Esophagus (tissue), 2 donors: ENCODE results near the gene CPNE5. TPM values are rescaled to one million over a fixed set of nuclear protein-coding genes. Genes with fewer than 3 reads are reported as not detected.
A peak's percentile ranks its signal among the peaks of the same experiment; 100 is the strongest.

Experiments
- H3K27ac ChIP-seq, 2 donors: one replicate each; pipeline ENCODE4 v1.5.1; 2013; ENCODE audit warnings: low read depth in 2 of 2, mild to moderate bottlenecking in 2 of 2, inconsistent platforms in 1 of 2, low read length in 1 of 2, moderate library complexity in 1 of 2
- H3K27me3 ChIP-seq, 2 donors: one replicate each; pipeline ENCODE4 v1.6.1; 2013; ENCODE audit warnings: low read length in 2 of 2, control low read depth in 1 of 2, mild to moderate bottlenecking in 1 of 2; ENCODE audit not compliant: insufficient read depth in 2 of 2, control insufficient read depth in 1 of 2
- H3K36me3 ChIP-seq, 2 donors: one replicate each; pipeline ENCODE4 v1.6.1; 2013; ENCODE audit warnings: low read length in 1 of 2; ENCODE audit not compliant: control insufficient read depth in 2 of 2, insufficient read depth in 2 of 2
- H3K4me1 ChIP-seq, 2 donors: one replicate each; pipeline ENCODE4 v1.6.1; 2013; ENCODE audit warnings: low read length in 1 of 2; ENCODE audit not compliant: control insufficient read depth in 2 of 2, insufficient read depth in 2 of 2
- H3K4me3 ChIP-seq, 2 donors: one replicate each; pipeline ENCODE4 v1.5.1; 2013; ENCODE audit warnings: low read length in 2 of 2, mild to moderate bottlenecking in 2 of 2, low read depth in 1 of 2, moderate library complexity in 1 of 2
- H3K9me3 ChIP-seq, 2 donors: one replicate each; pipeline ENCODE4 v1.6.1; 2013; ENCODE audit warnings: mild to moderate bottlenecking in 2 of 2, low read depth in 1 of 2, low read length in 1 of 2, moderate library complexity in 1 of 2; ENCODE audit not compliant: control insufficient read depth in 2 of 2, insufficient read depth in 1 of 2
- WGBS, 2 donors: extraction: QIAGEN DNeasy Blood & Tissue Kit; methylation state at CpG; one replicate each; pipeline ENCODE4 v1.1.7; 2013; 5-methylcytosine and 5-hydroxymethylcytosine counted together
- polyA plus RNA-seq, 2 donors: library from polyadenylated mRNA; stranded (reverse); fragments of 200-250 nt; gene quantifications; one replicate each; pipeline ENCODE4 v1.2.3, GENCODE V29; 2013
- donor health status: healthy with polysubstance abuse.
- donor health status: Bipolar disorder and iron deficiency.

The CPNE5 gene
- polyA plus RNA-seq, 2 donors, result 0.73 to 0.81 TPM

DNA sequence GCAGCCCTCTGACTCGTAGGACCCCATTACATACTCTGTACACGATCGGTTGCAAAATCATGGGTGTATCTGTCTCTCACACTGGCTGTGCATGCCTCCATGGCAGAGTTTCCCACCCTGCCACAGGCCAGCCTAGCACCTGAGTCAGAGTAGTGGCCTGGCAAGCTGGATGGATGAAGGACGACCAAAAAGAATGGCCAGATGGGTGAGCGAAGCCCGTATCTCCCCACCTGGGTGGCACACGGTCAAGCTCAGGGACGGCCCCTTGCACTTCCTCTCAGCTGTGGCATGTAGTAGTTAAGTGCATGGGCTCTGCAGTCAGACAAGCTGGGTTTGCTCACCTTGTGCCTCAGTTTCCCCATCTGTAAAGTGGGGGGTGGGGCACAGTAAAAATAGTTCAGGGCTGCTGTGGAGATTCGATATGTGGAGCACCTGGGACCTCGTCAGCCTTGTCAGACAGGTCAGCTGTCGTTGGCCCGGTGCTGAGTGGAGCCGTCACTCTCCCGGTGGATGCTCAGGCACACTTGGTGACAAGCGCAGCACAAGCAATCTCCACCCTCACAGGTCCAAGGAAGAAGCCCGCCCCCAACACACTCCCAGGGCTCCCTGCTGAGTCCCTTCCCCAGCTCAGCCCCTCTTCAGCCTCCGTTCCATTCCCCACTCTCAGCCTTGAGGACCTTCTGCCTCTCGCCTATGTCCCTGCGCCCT is 12.6 kb downstream of the CPNE5 start:
- Histone ChIP-seq H3K9me3 (no peaks in the 10 kb centered on the region), H3K4me3 (no peak overlapping the region), H3K4me1 (peaks cover 9 to 34% of the 10 kb centered on the region in 2 donors), H3K27ac (no peak overlapping the region), H3K27me3 (no peaks in the 10 kb centered on the region), H3K36me3 (no peaks in the 10 kb centered on the region)
- WGBS, 2 donors, result 66 to 76% methylated on average over 19 of the region's 19 CpGs

DNA sequence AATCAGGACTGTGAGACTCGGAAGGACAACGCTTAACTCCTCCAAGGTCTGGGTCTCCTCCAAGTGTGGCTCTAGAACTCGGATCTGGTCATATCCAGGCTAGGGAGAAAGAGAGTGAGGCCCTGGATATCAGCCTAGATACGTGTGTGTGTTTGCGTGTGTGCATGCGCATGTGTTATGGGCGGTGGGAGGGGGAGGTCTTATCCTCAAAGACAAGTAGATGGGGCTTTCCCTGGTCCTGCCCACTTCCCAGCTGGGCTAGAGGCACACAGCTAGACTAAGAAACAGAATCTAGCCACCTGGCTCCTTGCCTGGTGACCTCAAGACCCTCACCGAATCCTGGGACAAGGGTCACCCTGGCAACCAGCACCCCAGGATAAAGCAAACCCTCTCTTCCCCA is 13.2 kb downstream of the CPNE5 start:
- Histone ChIP-seq H3K27me3 (no peaks in the 10 kb centered on the region), H3K4me3 (no peak overlapping the region), H3K27ac (no peak overlapping the region), H3K4me1 (peaks cover 9 to 34% of the 10 kb centered on the region in 2 donors), H3K9me3 (no peaks in the 10 kb centered on the region), H3K36me3 (no peaks in the 10 kb centered on the region)
- 85 to 86% methylated on average over 8 of the region's 8 CpGs for WGBS, 2 donors

DNA sequence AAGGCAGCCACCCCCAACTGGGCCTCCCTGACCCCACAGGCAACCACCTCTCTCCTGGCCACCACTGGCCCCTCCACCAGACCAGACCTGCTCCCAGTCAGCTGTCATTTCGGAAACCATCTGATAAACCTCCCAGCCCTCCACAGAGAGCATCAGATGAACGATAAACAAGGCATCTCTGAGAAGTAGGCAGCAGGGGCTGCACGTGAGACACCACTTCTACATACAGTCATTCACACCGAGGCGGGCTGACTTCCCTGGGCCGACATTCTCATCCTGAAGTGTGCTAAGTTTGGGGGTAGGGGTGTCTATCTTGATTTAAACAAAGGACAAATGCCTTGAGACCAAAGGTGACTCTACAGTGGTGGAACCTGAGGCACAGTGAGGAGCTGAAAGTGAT is 13.8 kb downstream of the CPNE5 start:
- Histone ChIP-seq H3K27me3 (no peaks in the 10 kb centered on the region), H3K9me3 (no peaks in the 10 kb centered on the region), H3K4me3 (no peak overlapping the region), H3K4me1 (peaks cover 9 to 32% of the 10 kb centered on the region in 2 donors), H3K36me3 (no peaks in the 10 kb centered on the region), H3K27ac (no peak overlapping the region)
- 91 to 93% methylated on average over 6 of the region's 6 CpGs for WGBS, 2 donors

DNA sequence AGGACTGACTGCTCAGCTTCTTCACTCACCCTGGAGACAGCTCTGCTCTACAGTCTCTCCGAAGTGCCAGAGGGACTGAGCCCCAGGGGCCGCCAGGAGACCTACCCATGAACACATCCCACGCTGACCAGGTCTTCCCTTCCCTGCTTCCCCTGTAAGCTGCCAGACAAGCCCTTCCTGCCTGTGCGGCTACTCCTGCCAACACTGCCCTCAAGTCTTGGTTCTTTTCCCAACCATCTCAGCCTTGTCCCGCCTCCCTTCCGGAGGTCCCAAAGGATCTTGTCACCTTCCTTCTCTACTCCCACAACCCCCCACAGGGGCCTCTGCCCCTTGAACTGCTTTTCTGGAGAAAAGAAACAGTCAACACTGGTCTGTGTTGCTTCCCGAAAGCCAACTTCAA is 15.0 kb downstream of the CPNE5 start:
- Histone ChIP-seq H3K9me3 (no peaks in the 10 kb centered on the region), H3K27me3 (no peaks in the 10 kb centered on the region), H3K4me1 (peaks cover 9 to 25% of the 10 kb centered on the region in 2 donors), H3K27ac (peak overlapping the region in 1 of 2 donors; percentile 15), H3K4me3 (no peak overlapping the region), H3K36me3 (no peaks in the 10 kb centered on the region)
- WGBS, 2 donors, result 63 to 76% methylated on average over 7 of the region's 7 CpGs

DNA sequence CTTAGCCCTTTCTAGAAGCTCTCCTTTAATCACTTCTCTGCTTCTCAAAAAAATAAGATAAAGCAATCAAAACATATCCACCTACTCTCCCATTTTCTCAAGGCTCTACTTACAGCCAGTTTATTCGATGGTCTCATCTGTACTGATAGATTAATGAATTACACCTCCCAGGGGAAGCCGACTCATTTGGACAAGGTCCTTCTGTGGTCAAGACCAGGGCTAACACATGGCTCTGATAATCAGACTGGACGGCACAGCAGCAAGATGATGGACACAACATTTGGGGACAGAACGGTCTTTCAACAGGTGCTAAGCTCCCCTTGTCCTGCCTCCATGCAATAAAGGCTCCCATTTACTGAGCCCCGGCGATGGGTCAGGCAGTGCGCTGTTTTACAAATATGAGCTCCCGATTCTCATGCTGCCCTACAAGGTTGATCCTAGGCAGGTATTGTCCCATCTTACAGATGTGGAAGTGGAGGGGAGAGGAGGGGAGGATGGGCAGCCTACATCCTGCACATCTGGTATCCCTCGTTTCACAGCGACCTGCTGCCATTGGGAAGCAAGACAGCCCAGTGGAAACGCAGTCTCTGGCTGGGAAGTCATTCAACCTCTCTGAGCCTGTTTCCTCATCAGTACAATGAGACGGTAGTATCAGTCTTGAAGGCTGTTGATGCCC is 15.7 kb downstream of the CPNE5 start:
- Histone ChIP-seq H3K36me3 (no peaks in the 10 kb centered on the region), H3K27me3 (no peaks in the 10 kb centered on the region), H3K4me3 (no peak overlapping the region), H3K27ac (no peak overlapping the region), H3K9me3 (no peaks in the 10 kb centered on the region), H3K4me1 (peaks cover 9 to 25% of the 10 kb centered on the region in 2 donors)
- 87 to 90% methylated on average over 12 of the region's 12 CpGs for WGBS, 2 donors

DNA sequence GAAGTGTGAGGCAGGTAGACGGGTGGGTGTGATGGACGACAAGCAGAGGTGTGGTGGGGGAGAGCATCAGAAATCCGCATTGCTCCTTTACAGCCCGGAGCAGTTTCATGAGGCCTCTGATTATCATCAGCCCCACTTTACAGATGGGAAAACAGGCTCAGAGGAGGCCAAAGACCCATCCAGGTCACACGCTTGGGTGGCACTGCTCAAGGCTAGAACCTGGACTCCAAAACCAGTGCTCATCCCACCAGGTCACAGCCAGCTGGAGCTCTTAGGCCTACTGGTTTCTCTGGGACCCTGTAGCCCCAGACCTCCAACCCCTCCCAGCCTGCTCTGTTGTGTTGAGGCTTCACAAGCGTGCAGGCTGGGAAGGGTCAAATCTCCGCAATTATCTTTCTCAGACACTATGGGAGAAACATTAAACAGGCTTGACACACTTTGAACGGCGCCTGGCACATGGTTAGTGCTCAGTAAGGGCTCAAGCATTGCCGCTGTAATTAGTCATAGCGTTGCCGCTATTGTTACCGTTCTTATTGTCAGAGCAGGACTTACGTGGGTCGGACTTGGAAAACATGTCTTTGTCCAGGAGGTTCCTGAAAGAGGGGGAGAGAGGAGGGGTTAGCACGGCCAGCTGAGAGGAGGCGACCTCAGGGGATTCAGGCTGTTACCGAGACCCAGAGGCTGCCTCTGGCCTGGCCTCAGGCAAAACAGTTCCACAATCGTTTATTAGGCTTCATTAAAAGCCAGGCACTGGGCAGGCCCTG is 16.6 kb downstream of the CPNE5 start:
- H3K4me3 ChIP-seq, result no peak overlapping the region
- H3K9me3 ChIP-seq, result no peaks in the 10 kb centered on the region
- H3K27ac ChIP-seq, result peak overlapping the region in 1 of 2 donors; percentile 44
- H3K27me3 ChIP-seq, result no peaks in the 10 kb centered on the region
- WGBS, 2 donors, result 71% methylated on average over 19 of the region's 19 CpGs
- peaks cover 9 to 25% of the 10 kb centered on the region in 2 donors for H3K4me1 ChIP-seq
- no peaks in the 10 kb centered on the region for H3K36me3 ChIP-seq

DNA sequence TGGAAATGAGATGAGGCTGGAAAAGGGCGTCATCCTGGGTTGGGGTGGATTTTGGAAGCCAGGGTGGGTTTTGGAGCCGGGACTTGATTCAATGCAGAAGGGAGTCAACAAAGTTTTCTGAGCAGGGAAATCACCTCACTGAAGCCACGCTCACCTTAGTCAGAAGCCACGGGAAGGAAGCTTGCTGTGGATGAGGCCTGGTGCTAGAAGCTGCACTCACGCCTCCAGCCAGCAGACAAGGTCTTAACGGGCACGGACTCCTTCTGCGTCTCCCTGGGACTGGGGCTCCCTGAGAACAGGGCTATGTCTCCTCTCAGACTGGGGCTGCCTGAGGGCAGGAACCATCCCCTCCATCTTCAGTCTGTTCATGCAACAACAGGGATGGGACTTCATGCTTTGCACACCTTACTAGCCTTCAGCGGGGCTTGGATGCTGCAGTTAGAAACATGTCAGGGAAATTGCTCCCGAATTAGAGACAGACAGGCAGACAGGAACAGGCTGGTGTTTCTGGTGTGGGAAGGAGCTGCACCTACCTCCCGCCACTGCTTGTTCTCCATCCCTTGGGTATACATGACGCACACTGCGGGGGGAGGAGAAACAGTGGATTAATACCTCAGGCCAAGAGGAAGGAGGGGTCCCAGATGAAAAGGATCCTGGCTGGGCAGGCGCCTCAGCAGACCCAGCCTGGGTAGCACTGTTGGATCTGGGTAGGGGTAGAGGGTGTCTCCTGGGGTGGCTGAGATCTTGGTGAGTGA is 17.5 kb downstream of the CPNE5 start:
- WGBS, 2 donors, result 68 to 69% methylated on average over 13 to 14 of the region's 14 CpGs
- Histone ChIP-seq H3K9me3 (no peaks in the 10 kb centered on the region), H3K27ac (no peak overlapping the region)

DNA sequence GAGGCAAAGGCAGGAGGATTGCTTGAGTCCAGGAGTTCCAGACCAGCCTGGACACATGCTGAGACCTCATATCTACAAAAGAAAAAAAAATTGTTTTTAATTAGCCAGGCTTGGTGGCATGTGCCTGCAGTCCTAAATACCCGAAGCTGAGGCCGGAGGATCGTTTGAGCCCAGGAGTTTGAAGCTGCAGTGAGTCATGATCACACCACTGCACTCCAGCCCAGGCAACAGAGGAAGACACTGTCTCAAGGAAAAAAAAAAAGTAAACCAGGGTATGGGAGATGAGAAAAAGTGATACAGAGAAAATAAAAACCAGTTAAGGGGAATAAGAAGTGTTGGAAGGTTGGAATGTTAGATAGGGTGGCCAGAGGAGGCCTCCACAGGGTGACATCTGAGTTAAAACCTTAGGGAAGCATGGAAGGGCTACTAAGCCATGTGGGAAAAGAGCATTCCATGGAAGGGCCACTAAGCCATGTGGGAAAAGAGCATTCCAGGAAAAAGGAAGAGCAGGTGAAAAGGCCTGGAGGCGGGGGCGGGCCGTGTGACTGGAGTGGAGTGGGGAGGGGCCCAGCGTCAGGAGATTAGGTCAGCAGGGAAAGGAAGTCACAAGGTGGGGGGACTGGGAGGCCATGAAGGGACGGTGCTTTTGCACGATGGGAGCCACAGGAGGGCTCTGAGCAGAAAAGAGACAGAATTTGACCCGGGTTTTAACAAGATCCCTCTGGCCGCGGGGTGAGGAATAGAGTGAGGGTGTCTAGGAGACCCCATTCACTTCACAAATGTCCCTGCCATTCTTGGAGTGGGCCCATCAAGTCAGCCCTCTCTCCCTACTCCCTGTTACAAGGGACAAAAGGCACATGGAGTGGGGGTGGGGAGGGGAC is 18.3 kb downstream of the CPNE5 start:
- H3K4me1 ChIP-seq, result peaks cover 0 to 11% of the 10 kb centered on the region in 2 donors
- H3K36me3 ChIP-seq, result no peaks in the 10 kb centered on the region
- H3K27me3 ChIP-seq, result no peaks in the 10 kb centered on the region
- no peaks in the 10 kb centered on the region for H3K9me3 ChIP-seq
- H3K4me3 ChIP-seq, result no peak overlapping the region
- no peak overlapping the region for H3K27ac ChIP-seq
- WGBS, 2 donors, result 63 to 78% methylated on average over 12 of the region's 12 CpGs

More for the DNA sequence above, 17.5 kb downstream of the CPNE5 start:
- no peak overlapping the region for H3K4me3 ChIP-seq
- H3K4me1 ChIP-seq, result peaks cover under 1 to 16% of the 10 kb centered on the region in 2 donors
- no peaks in the 10 kb centered on the region for H3K36me3 ChIP-seq
- H3K27me3 ChIP-seq, result no peaks in the 10 kb centered on the region
